Activated CD4-positive, alpha-beta T cell treated with anti-CD3 and anti-CD28 coated beads for 24 hours (primary cell): ENCODE results near the gene PTGS1.
"Not testable (repeated sequence)": the region's sequence is repeated elsewhere in the genome, so short reads cannot be mapped to it uniquely, and the experiment has no call there.

Experiments
- DNase-seq, 2 donors: peaks; one replicate each; pipeline ENCODE4 v3.0.0-alpha.2; 2020; ENCODE audit warnings: low read depth in 2 of 2

Gene PTGS1

DNA sequence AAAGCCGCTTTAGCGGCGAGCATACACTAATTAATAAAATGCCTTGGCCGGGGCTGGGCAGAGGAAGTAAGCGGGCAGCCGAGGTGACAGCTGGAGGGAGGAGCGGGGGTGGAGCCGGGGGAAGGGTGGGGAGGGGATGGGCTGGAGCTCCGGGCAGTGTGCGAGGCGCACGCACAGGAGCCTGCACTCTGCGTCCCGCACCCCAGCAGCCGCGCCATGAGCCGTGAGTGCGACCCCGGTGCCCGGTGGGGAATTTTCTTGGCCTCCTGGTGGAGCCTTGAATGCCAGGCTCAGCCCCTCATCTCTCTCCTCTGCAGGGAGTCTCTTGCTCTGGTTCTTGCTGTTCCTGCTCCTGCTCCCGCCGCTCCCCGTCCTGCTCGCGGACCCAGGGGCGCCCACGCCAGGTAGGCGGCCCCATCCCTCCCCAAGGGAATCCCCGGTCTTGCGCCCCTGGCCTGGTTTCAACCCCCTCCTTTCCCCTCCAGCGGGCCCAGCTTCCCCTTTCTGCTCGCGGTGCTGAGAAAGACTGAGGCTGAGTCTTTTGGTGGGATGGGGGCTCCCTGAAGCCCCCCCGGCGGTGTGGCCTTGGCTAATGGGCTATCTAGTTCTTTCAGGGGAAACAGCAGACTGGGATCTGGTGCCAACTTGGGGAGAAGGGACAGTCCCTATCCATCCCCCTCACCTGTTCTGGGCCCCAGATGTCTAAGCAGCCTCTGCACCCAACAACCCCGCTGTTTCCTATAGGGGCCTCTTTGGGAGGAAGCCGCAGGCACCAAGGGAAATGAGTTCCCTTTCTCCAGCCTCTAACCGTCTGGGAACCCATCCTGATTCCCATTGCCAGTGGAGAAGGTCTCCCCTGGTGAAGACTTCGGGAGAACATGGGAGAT is at the start of gene PTGS1:
Gene PTGS1 (plus strand): TSS at position 156 of the 887 bp plus-strand sequence. CDS start 61 bp downstream, at position 217.
- no peak for DNase-seq

DNA sequence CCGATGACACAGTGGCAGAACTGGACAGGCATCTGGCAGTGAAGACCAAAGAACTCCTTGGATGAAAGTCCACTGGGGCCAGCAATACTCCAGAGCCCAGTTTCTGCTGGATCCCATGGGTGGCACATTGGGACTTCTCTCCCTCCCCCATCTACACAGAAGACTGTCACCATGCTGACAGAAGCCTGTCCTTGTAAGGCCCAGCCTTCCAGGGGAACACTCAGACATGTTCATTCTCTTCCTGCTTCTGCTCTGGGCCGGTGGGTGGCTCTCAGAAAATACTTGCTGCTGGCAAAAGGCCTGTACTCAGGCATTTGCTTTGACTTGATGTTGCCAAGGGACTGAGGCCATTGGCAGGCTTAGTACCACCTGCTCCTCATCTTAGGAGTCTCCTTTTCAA is 48.3 kb upstream of the PTGS1 start:
- no peak for DNase-seq

DNA sequence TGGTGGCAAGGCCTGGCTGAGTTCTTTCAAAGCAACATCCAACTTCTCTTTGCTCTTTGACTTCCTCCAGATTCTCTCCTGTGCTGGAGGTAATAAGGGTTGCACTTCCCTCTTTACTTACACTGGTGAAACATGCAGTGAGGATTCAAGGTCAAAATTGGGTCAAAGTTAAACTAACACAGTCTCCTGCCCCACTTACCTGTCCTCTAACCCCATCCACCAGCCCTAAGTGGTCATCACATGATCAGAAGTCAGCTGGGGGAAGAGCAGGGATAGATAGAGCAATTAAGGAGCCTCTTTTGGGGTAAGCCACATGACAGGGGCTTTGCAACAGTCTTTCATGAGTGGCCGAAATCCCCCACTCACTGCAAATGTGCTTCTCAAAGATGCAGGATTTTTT is 46.2 kb upstream of the PTGS1 start:
- not testable (repeated sequence) for DNase-seq

DNA sequence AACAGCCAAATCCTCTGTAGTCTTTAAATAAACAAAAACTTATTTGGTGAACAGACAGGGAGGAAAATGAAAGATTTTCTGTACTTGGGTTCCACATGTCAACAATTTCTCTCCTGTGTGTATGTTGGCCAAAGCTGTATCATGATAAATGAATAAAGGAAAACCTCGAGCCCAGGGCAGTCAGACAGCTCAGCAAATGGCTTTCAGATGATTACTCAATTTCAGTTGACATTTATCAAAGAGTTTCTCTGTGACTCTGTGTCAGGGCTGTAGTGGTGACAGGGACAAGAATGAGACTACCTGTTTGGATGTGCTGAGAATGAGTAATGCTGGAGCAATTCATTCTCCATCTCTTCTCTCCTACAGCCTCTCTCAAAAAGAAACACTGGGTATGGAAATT is 45.7 kb upstream of the PTGS1 start:
- DNase-seq = no peak

DNA sequence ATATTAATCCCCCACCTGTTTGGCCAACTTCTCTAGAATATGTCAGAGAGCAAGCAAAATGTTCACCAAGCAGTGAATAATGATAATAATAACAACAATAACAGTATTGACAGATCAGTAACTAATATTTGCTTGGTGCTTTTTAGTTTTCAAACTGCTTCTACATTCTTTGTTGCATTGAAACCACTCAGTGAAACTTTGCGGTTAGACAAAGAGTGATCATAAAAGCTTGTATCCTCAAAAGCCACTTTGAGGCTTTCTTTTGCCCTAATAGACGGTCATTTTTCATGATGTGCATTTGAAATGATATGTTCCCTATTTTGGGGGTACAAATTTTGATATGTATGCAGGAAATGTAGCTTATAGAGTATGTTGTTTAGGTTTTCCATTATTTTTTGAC is 43.6 kb upstream of the PTGS1 start:
- no peak for DNase-seq

DNA sequence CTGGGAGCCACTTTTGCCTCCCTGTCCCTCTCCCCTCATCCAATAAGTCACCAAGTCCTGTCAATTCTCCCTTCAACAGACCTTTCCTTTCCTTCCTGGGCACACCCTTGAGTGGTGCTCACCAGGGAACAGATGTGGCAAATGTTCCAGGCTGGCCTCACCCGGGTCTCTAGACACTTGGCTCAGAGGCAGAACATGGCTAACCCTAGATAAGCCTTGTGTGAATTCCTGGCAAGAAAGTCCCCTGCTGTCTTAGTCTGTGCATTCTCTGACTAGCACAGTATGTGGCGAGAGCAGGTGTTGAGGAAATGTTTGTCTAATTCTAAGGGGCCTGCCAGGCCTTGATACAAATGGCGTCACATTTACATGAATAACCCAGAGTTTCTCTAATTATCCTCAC is 41.2 kb upstream of the PTGS1 start:
- no peak for DNase-seq

DNA sequence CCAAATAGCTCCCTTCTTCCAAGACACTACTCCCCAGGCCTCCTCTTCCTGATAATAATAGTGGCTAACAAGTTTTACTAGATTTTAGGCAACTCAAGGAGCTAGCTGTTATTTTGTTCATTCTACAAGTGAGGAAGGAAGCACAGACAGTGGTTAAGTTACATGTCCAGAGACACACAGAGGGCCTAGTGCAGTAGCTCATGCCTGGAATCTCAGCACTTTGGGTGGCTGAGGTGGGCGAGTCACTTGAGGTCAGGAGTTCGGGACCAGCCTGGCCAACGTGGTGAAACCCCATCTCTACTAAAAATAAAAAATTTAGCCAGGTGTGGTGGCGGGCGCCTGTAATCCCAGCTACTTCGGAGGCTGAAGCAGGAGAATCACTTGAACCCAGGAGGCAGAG is 40.4 kb upstream of the PTGS1 start:
- DNase-seq = not testable (repeated sequence)

DNA sequence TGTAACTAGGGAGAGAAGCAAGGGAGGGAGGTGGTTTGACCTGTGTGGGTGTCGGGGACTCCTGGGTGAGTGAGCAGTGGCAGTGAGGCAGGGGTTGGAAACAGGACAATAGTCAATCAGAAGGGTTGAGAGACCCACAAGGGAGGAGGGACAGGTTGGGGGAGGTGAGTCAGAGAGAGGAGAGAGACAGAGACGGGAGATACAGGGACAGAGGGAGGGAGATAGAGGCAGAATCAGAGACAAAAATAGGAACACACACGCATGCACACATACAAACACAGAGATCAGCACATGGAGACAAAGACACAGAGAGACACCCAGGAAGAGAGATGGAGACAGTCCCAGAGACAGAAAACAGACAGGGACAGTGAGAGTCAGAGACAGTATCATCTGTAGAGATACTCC is 39.3 kb upstream of the PTGS1 start:
- no peak for DNase-seq

DNA sequence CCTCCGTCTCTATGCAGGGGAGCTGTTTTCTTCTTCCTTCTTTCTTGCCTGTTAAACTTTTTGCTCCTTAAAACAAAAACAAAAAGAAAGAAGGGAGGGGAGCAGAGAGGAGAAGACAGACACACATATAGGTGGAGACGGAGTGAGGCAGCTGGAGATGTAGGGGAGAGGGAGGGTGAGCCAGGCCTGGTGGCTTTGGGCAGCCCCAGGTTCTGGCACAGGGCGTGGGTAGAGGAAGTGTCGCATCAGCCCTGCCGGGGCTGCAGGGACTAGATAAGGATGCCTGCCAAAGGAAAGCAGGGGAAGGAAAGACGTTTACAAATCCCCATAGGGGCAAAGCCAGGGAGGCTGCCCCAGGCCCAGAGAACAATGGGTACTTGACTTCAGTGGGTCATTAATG is 38.7 kb upstream of the PTGS1 start:
- DNase-seq = no peak

DNA sequence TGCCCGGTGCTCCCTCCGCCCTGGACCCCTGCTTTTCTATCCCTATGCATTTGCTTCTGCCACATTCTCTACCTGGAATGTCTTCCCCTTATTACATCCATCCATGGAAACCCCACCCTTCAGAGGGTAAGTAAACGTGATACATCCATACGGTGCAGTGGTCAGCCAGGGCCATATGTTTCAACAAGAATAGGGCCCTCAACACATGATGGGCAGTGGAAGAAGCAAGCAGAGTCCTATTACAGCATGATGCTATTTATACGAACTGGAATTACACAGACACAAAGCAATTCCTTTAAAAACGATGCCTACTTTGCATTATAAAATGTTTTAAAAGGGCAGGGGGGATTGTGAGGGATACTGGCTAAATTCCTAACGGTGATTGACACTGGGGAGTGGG is 38.2 kb upstream of the PTGS1 start:
- DNase-seq = no peak

DNA sequence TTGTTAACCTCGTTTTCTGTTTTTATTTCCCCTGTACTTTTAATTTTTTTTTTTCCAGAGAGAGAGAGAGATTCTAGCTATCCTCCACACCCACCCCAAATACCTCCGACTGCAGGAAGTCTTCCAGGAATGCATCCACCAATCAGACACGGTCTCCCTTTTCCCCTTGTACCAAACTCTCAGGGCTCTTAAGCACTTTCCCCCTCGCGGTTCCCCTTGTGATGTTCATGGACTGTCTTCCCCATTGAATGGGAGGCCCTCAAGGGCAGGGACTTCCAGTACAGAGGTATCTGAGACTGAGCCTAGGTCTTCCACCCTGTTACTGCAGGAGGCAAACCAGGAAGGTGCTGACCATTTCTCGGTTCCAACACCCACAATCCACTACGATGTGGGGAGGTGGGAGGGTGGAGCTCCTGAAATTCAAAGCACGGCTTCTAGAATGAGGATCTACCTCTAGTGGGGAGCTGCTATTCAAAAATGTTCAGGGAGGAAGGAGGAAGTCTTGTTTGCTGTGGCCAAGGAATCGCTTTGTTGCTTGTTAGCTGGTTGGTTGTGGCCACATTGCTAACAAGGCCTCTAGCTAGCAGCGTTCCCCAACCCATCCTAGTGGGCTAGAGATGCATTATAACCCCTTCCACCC is 37.5 kb upstream of the PTGS1 start:
- no peak for DNase-seq

DNA sequence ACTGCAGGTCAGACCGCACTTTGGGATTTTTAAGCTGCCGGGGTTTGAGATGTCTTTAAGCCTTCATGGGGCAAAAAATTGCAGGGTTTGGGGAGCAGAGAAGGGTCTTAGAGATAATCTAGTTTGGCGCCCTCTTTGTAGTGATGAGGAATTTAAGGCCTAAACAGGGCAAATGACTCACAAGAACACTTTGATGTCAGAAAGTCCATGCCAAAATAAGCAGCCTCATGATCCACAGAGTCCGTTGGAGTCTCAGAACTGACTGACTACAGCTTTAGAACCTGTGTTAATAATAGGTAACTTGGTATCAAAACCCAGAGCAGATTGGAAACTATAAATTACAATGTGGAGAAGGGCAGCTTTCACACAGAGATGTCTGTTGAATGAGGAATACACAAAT is 35.9 kb upstream of the PTGS1 start:
- DNase-seq = no peak

DNA sequence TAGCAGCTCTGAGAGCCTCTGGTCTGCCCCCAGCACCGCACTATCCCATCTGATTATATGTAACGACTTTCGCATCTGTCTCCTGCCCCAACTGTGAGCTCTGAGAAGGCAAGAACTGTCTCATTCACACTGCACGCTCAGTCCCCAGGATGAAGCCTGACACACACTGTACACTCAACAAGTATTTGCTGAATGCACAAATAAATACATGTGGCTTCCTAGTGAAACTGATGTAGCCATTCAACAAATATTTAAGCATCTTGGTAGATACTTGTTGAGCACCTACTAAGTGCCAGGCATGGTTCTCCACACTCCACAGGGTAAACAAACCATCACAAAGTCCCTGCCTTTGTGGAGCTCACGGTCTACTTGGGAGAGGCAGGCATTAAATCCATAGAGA is 34.6 kb upstream of the PTGS1 start:
- DNase-seq = no peak

DNA sequence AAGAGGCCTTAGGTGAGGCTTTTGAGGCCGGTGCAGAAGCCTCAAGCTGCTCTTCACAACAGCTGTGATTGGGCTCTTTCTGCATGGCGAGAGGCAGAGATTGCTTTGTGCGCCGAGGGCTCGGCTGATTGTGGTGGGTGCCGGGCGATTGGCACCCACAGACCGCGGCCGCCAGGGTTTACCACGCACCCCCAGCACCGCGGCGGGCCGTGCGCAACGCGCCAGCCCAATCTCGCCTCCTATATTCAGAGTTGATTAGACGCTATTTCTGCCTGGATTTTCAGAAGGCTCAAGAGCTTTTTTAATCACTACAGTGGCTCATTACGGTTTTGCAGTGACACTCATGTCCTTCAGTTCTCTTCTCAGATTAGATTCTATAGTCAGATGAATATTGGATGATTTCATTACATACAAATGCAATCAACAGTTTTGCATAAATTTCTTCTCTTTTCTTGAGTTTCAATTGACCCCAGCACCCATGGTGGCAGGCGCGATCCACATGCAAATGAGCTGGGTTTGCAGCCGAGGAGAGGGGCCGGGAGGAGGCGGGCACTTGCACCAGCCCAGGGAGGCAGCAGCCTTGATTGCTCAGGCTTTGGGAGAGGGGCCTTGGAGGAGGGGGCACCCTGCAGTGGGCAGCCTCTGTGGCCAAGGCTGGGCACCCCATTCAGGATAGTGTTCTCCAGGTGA is 33.8 kb upstream of the PTGS1 start:
- DNase-seq = no peak

DNA sequence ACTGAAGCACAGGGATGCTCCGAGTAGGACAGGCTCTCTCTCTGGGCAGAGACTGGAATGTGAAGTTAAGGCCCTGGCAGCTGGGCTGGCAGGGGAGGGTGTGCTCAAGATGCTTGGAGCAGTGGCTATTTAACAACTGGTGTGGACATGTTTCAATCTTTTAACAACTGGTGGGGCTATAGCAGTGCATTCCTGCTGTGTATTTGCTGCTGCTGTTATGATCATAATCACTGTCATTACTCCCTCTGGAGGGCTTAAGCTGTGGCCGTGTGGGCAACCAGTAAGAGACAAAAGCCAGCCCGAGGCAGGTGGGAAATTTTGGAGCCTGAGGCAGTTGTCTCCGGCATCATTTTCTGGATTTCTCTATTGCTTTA is 33.3 kb upstream of the PTGS1 start:
- no peak for DNase-seq

DNA sequence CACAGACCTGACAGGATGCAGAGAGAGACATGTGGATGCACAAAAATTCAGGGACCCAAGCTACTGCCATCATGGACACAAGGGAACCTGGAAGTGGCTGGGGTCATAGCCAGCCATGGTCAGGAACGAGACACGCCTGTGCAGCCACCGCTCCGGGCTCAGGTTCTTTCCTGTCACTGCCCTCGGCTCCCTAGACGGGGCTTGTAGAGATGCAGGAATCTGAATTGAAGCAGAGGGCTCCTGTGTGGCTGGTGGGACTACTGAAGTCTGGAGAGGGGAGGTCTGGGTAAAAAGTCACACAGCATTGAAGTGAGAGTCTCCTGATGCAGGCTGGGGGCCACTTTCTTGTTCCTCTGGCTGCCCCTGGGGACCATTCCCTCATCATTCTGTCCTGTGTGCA is 32.3 kb upstream of the PTGS1 start:
- no peak for DNase-seq

DNA sequence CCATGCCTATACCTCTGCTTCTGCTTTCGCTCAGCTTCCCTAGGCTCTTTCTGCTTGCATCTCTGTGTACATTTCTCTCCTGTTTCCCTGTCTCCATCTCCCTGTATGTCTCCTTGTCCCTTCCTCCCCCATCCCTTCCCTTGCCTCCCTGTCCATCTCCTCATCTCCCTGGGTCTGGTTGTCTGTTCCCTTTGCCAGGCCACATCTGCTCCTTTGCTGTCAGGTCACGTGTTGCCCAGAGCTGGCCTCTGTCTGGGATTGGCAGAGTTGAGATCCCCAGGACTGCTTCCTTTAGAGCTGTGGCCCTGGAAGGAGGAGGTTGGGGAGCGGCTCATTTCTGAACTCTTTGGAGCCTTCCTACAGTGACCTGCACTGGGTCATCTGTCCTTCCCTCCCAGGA is 31.8 kb upstream of the PTGS1 start:
- DNase-seq = no peak

DNA sequence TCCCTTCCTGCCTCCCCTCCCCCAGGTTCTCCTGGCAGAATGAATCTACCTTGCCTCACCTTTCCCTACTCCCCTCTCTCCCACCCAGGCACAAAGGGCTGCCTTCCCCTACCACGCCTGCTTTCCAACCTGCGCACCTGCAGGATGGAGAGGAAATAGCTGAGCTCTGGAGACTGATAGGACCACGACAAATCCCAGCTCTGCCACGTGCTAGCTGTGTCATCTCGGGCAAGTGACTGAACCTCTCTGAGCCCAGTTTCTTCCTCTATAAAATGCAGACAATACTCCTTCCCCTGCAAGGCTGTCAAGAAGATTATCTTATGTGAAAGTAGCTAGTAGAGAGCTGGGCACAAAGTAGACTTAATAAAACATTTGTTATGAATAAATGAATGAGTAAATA is 31.2 kb upstream of the PTGS1 start:
- no peak for DNase-seq

DNA sequence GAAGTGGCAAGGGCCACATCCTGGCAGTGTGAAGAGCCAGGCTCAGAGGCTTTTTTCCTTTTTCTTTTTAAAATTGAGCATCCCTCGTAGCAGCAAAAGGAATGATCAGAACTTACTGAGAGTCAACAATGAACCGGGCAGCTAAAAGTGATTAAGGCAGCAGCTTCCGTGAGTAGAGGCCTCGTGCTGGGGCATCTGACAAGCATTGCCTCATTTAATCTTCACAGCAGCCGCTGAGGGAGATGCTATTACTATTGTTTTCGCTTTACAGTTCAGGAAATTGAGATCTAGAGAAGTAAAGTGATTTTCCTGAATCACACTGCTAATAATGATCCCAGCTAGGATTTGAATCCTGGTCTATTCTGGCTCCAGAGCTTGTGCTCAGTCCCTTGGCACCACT is 30.7 kb upstream of the PTGS1 start:
- DNase-seq = no peak

DNA sequence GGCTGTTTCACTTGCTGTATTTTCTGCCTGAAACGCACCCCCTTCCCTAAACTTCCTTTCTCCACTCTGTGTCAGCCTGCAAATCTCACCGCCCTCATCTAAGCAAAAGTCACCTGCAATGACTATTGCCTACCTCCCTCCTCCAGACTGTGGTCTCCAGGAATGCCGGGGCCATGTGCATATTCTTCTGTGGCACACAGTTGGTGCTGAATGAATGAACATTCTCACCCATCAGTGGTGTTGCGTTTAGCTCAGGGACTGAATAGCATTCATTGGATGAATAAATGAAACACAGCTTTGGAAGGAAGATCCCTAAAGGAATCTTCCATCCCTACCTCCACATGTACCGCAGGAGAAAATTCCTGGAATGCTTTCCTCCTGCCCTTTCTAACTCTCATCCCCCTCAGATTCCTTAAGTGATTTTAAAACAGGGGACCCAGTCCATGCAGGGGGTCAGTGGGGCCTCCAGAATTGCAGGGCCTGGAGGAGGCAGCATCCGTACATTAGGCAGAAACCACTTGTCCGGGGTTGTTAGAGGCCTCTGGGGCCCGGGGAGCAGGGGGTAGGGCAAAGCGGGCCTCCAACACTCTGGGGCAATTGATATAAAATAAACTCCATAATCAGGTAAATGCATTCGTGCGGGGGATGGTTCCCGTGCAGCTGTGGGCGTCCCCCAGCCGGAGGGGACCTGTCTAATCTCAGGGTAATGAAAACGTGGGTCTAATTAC is 28.3 kb upstream of the PTGS1 start:
- DNase-seq = no peak

DNA sequence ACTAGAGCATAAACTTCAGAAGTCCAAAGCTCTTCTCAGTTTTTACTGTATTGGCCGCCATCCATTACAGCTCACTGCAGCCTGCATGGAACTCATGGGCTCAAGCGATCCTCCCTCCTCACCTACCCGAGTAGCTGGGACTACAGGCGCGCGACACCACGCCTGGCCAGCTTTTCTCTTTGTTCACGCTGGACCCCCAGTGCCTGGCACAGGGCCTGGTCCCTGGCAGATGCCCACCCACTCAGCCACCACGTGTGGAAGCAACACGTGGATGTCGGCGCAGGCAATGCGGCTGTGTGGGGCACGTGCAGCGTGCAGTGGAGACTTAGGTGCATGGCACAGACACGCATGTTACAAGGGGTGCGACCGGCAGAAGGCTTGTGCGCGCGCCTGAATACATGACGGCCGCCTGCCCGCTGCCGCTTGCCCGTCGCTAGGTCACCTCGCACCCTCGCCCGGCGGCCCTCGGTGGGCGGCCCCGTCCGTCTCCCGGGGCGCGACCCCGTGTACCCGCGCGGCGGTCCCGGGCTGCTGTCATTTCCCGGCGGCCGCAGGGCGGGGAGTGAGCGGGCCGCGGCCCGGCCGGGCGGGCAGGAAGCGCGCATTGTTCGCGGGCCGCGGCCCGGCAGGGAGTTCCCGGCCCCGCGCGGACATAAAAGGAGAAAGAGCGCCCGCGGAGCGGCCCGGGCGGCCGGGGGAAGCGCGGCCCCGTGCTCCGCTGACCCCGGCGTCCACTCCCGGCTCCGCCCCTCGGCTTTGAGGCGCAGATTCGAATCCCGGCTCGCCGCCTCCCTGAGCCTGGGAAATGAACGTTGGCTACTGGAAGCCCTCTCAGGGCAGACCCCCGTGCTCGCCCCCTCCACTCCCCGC is 24.1 kb upstream of the PTGS1 start:
- DNase-seq = no peak
